ENCODE measurements around the gene CYTH4.

DNA sequence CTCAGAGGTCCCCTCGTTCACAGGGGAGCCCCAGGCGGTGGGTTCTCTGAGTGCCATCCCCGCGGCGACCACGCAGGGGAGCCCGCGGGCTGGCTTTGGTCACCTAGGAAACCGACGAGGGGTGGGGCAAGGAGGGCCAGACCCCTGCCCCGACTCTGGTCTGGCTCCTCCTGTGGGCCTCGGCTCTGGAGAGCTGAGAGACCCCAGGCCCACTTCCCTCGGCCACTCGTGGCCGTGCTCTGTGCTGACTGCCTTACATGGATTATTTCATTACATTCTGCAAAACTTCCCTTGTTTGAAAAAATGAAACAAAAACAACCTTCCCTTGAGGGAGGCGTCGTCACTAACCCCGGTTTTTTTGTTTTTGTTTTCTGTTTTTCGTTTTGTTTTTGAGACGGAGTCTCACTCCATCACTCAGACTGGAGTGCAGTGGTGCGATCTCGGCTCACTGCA is 15.1 kb upstream of the CYTH4 start:
- TF ChIP-seq CTCF (IDR thresholded peaks at IDR 0.05) (peak; percentile 35 to 55 (median 48)), POLR2AphosphoS5 (IDR thresholded peaks at IDR 0.05) (no peak), POLR2A (IDR thresholded peaks at IDR 0.05; ENCODE audit: low read depth) (no peak), EP300 (IDR thresholded peaks at IDR 0.05) (no peak)
